Measurements from ENCODE around the gene ZNF142. TPM values are rescaled to one million over a fixed set of nuclear protein-coding genes. Genes with fewer than 3 reads are reported as not detected.

ZNF142 gene
- total and polyA plus RNA-seq, 2 donors (not counting 1 experiment from before 2014, with no cell fraction given), result 4.3 to 7.3 TPM

GRCh38 chr2:218635719-218636118, 23.7 kb downstream of the ZNF142 start:
- H3K9me3 ChIP-seq (ENCODE audit: control insufficient read depth, insufficient read depth, low read depth, low read length), result no peaks in the 10 kb centered on the region
- no peak for DNase-seq (ENCODE audit: low read depth in 2 of 2)
- H3K79me2 ChIP-seq (ENCODE audit: control insufficient read depth, insufficient read depth, low read length), result no peaks in the 10 kb centered on the region
- H3K4me2 ChIP-seq (ENCODE audit: extremely low read depth, insufficient read depth, low read length), result no peak overlapping the region
- H3K4me1 ChIP-seq (ENCODE audit: control insufficient read depth, extremely low read depth, insufficient read depth, low read length), result no peaks in the 10 kb centered on the region
- H4K20me1 ChIP-seq (ENCODE audit: control insufficient read depth, extremely low read depth, insufficient read depth, low read length), result no peaks in the 10 kb centered on the region
- H3K36me3 ChIP-seq (ENCODE audit: control insufficient read depth, insufficient read depth, low read length), result peaks cover 24% of the 10 kb centered on the region
- H3K27ac ChIP-seq (ENCODE audit: insufficient read depth, low read length), result no peak overlapping the region
- TF ChIP-seq, protein P1, sequence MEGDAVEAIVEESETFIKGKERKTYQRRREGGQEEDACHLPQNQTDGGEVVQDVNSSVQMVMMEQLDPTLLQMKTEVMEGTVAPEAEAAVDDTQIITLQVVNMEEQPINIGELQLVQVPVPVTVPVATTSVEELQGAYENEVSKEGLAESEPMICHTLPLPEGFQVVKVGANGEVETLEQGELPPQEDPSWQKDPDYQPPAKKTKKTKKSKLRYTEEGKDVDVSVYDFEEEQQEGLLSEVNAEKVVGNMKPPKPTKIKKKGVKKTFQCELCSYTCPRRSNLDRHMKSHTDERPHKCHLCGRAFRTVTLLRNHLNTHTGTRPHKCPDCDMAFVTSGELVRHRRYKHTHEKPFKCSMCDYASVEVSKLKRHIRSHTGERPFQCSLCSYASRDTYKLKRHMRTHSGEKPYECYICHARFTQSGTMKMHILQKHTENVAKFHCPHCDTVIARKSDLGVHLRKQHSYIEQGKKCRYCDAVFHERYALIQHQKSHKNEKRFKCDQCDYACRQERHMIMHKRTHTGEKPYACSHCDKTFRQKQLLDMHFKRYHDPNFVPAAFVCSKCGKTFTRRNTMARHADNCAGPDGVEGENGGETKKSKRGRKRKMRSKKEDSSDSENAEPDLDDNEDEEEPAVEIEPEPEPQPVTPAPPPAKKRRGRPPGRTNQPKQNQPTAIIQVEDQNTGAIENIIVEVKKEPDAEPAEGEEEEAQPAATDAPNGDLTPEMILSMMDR (conservative IDR thresholded peaks at IDR 0.05 in 1 of 2, IDR thresholded peaks at IDR 0.05 in 1 of 2; ENCODE audit: low read depth in 1 of 2, low read length in 2 of 2), result no peak
- TF ChIP-seq EZH2 (IDR thresholded peaks at IDR 0.05; ENCODE audit: low read length, missing control alignments), result no peak
- H2AFZ ChIP-seq (ENCODE audit: low read length), result no peak overlapping the region
- no peak overlapping the region for H3K9ac ChIP-seq (ENCODE audit: insufficient read depth, low read length)
- no peak overlapping the region for H3K4me3 ChIP-seq (replicated peaks in 1 of 4; ENCODE audit: control extremely low read depth in 1 of 4, insufficient read depth in 1 of 4, low read depth in 3 of 4, low read length in 4 of 4)
- H3K27me3 ChIP-seq (ENCODE audit: control insufficient read depth, insufficient read depth, low read length), result no peaks in the 10 kb centered on the region

GRCh38 chr2:218631837-218632236, 27.6 kb downstream of the ZNF142 start:
- no peak overlapping the region for H3K27ac ChIP-seq (ENCODE audit: insufficient read depth, low read length)
- no peak overlapping the region for H3K9ac ChIP-seq (ENCODE audit: insufficient read depth, low read length)
- no peak overlapping the region for H3K4me3 ChIP-seq (replicated peaks in 1 of 4; ENCODE audit: control extremely low read depth in 1 of 4, insufficient read depth in 1 of 4, low read depth in 3 of 4, low read length in 4 of 4)
- no peaks in the 10 kb centered on the region for H3K9me3 ChIP-seq (ENCODE audit: control insufficient read depth, insufficient read depth, low read depth, low read length)
- H3K36me3 ChIP-seq (ENCODE audit: control insufficient read depth, insufficient read depth, low read length), result peaks cover 12% of the 10 kb centered on the region
- H3K27me3 ChIP-seq (ENCODE audit: control insufficient read depth, insufficient read depth, low read length), result no peaks in the 10 kb centered on the region
- DNase-seq (ENCODE audit: low read depth in 2 of 2), result peak in 1 of 2 donors; percentile 48
- no peak overlapping the region for H3K4me2 ChIP-seq (ENCODE audit: extremely low read depth, insufficient read depth, low read length)
- no peaks in the 10 kb centered on the region for H3K79me2 ChIP-seq (ENCODE audit: control insufficient read depth, insufficient read depth, low read length)
- no peaks in the 10 kb centered on the region for H3K4me1 ChIP-seq (ENCODE audit: control insufficient read depth, extremely low read depth, insufficient read depth, low read length)
- no peak for TF ChIP-seq EZH2 (IDR thresholded peaks at IDR 0.05; ENCODE audit: low read length, missing control alignments)
- TF ChIP-seq, protein P1 (conservative IDR thresholded peaks at IDR 0.05 in 1 of 2, IDR thresholded peaks at IDR 0.05 in 1 of 2; ENCODE audit: low read depth in 1 of 2, low read length in 2 of 2), result no peak
- no peaks in the 10 kb centered on the region for H4K20me1 ChIP-seq (ENCODE audit: control insufficient read depth, extremely low read depth, insufficient read depth, low read length)
- H2AFZ ChIP-seq (ENCODE audit: low read length), result no peak overlapping the region

DNA sequence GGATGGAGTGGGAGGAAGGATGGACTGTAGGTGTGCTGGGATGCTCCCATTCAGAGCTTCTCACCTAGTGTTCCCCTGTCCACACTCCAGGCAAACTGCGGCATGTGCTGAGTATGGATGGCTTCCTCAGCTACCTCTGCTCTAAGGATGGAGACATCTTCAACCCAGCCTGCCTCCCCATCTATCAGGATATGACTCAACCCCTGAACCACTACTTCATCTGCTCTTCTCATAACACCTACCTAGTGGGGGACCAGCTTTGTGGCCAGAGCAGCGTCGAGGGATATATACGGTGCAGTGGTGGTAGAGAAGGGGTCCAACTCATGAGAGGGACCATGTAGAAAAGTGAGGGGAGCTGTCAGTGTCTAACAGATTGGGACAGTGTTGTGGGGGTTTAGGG, 31.5 kb downstream of the ZNF142 start:
- H3K27me3 ChIP-seq (ENCODE audit: control insufficient read depth, insufficient read depth, low read length), result no peaks in the 10 kb centered on the region
- no peak for TF ChIP-seq EZH2 (IDR thresholded peaks at IDR 0.05; ENCODE audit: low read length, missing control alignments)
- TF ChIP-seq, protein P1 (conservative IDR thresholded peaks at IDR 0.05 in 1 of 2, IDR thresholded peaks at IDR 0.05 in 1 of 2; ENCODE audit: low read depth in 1 of 2, low read length in 2 of 2), result no peak
- H3K4me3 ChIP-seq (replicated peaks in 1 of 4; ENCODE audit: control extremely low read depth in 1 of 4, insufficient read depth in 1 of 4, low read depth in 3 of 4, low read length in 4 of 4), result no peak overlapping the region
- H4K20me1 ChIP-seq (ENCODE audit: control insufficient read depth, extremely low read depth, insufficient read depth, low read length), result no peaks in the 10 kb centered on the region
- no peak for DNase-seq (ENCODE audit: low read depth in 2 of 2)
- no peaks in the 10 kb centered on the region for H3K79me2 ChIP-seq (ENCODE audit: control insufficient read depth, insufficient read depth, low read length)
- H3K27ac ChIP-seq (ENCODE audit: insufficient read depth, low read length), result no peak overlapping the region
- no peaks in the 10 kb centered on the region for H3K36me3 ChIP-seq (ENCODE audit: control insufficient read depth, insufficient read depth, low read length)
- H3K4me1 ChIP-seq (ENCODE audit: control insufficient read depth, extremely low read depth, insufficient read depth, low read length), result no peaks in the 10 kb centered on the region
- H3K4me2 ChIP-seq (ENCODE audit: extremely low read depth, insufficient read depth, low read length), result no peak overlapping the region
- H3K9me3 ChIP-seq (ENCODE audit: control insufficient read depth, insufficient read depth, low read depth, low read length), result no peaks in the 10 kb centered on the region
- no peak overlapping the region for H3K9ac ChIP-seq (ENCODE audit: insufficient read depth, low read length)
- no peak overlapping the region for H2AFZ ChIP-seq (ENCODE audit: low read length)

Measured in fibroblast of lung (primary cell).